ENCODE results near the gene RIMS3.

The RIMS3 gene

GRCh38 chr1:40627987-40628902 is 37.2 kb downstream of the RIMS3 start:
- no peak for DNase-seq

- DNase-seq, result no peak
Measured at GRCh38 chr1:40626383-40626770, 39.1 kb downstream of the RIMS3 start.

- no peak for DNase-seq
Measured at GRCh38 chr1:40625476-40626382, 39.8 kb downstream of the RIMS3 start.

GRCh38 chr1:40625076-40625475 is 40.4 kb downstream of the RIMS3 start:
- DNase-seq, result no peak

- DNase-seq, result no peak
Measured at GRCh38 chr1:40622936-40623629, 42.4 kb downstream of the RIMS3 start.

GRCh38 chr1:40621821-40622450 is 43.5 kb downstream of the RIMS3 start:
- no peak for DNase-seq

- DNase-seq, result no peak
Measured at GRCh38 chr1:40620586-40621210, 44.8 kb downstream of the RIMS3 start.

- DNase-seq, result no peak
Measured at GRCh38 chr1:40620150-40620549, 45.3 kb downstream of the RIMS3 start.

GRCh38 chr1:40618108-40618507 is 47.4 kb downstream of the RIMS3 start:
- no peak for DNase-seq

- peak; percentile 63 to 71 for DNase-seq
Measured at GRCh38 chr1:40612345-40612831, 53.1 kb downstream of the RIMS3 start.

- no peak for DNase-seq
Measured at GRCh38 chr1:40610156-40610555, 55.3 kb downstream of the RIMS3 start.

GRCh38 chr1:40607921-40608320 is 57.6 kb downstream of the RIMS3 start:
- no peak for DNase-seq

GRCh38 chr1:40606978-40607377 is 58.5 kb downstream of the RIMS3 start:
- no peak for DNase-seq

GRCh38 chr1:40606194-40606593 is 59.3 kb downstream of the RIMS3 start:
- no peak for DNase-seq

GRCh38 chr1:40599926-40600325 is 65.6 kb downstream of the RIMS3 start:
- DNase-seq, result no peak

GRCh38 chr1:40595623-40596022 is 69.9 kb downstream of the RIMS3 start:
- DNase-seq, result no peak

GRCh38 chr1:40594187-40594531 is 71.3 kb downstream of the RIMS3 start:
- no peak for DNase-seq

GRCh38 chr1:40593449-40594186 is 71.9 kb downstream of the RIMS3 start:
- DNase-seq, result no peak

GRCh38 chr1:40592107-40592803 is 73.2 kb downstream of the RIMS3 start:
- no peak for DNase-seq

GRCh38 chr1:40588586-40588985 is 76.9 kb downstream of the RIMS3 start:
- no peak for DNase-seq

- no peak for DNase-seq
Measured at GRCh38 chr1:40583980-40584379, 81.5 kb downstream of the RIMS3 start.

Data from activated CD4-positive, alpha-beta T cell treated with anti-CD3 and anti-CD28 coated beads, Interleukin-2, amount 50 U/mL, for 4 hours (primary cell).